Measurements from ENCODE around the gene SKIC8.
A peak's percentile ranks its signal among the peaks of the same experiment; 100 is the strongest.

Gene SKIC8

DNA sequence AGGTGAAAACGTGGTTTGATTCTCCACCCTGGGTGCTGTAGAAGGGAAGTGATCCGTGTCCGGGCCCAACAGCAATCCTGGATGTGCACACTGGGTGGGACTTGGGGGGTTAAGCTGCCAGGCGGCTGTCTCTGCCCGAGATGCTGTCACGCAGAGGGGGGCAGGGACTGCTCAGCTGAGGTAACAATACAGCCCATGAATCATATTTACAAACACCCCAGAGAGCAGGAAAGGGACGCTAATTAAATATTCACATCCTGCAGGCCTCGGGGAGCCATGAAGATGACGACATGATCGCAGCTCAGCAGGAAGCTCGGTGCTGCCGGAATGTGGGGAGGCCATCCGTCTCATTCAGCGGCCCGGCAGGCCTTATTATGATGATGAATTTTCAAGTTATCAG lies 22.8 kb upstream of the SKIC8 start:
- no peak overlapping the region for H3K4me3 ChIP-seq (ENCODE audit: low read length)
- TF ChIP-seq, protein P1, sequence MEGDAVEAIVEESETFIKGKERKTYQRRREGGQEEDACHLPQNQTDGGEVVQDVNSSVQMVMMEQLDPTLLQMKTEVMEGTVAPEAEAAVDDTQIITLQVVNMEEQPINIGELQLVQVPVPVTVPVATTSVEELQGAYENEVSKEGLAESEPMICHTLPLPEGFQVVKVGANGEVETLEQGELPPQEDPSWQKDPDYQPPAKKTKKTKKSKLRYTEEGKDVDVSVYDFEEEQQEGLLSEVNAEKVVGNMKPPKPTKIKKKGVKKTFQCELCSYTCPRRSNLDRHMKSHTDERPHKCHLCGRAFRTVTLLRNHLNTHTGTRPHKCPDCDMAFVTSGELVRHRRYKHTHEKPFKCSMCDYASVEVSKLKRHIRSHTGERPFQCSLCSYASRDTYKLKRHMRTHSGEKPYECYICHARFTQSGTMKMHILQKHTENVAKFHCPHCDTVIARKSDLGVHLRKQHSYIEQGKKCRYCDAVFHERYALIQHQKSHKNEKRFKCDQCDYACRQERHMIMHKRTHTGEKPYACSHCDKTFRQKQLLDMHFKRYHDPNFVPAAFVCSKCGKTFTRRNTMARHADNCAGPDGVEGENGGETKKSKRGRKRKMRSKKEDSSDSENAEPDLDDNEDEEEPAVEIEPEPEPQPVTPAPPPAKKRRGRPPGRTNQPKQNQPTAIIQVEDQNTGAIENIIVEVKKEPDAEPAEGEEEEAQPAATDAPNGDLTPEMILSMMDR (IDR thresholded peaks at IDR 0.05; ENCODE audit: insufficient read depth, low read depth, low read length, missing control alignments): no peak
- DNase-seq (ENCODE audit: low read depth): peak; percentile 83

GRCh38 chr15:78321786-78322185 lies 22.4 kb upstream of the SKIC8 start:
- H3K4me3 ChIP-seq (ENCODE audit: low read length): no peak overlapping the region
- DNase-seq (ENCODE audit: low read depth): no peak
- TF ChIP-seq, protein P1 (IDR thresholded peaks at IDR 0.05; ENCODE audit: insufficient read depth, low read depth, low read length, missing control alignments): no peak

GRCh38 chr15:78321041-78321570 lies 21.7 kb upstream of the SKIC8 start:
- no peak for DNase-seq (ENCODE audit: low read depth)
- no peak overlapping the region for H3K4me3 ChIP-seq (ENCODE audit: low read length)
- TF ChIP-seq, protein P1 (IDR thresholded peaks at IDR 0.05; ENCODE audit: insufficient read depth, low read depth, low read length, missing control alignments): no peak

GRCh38 chr15:78320183-78320582 lies 20.8 kb upstream of the SKIC8 start:
- no peak overlapping the region for H3K4me3 ChIP-seq (ENCODE audit: low read length)
- DNase-seq (ENCODE audit: low read depth): no peak
- TF ChIP-seq, protein P1 (IDR thresholded peaks at IDR 0.05; ENCODE audit: insufficient read depth, low read depth, low read length, missing control alignments): no peak

DNA sequence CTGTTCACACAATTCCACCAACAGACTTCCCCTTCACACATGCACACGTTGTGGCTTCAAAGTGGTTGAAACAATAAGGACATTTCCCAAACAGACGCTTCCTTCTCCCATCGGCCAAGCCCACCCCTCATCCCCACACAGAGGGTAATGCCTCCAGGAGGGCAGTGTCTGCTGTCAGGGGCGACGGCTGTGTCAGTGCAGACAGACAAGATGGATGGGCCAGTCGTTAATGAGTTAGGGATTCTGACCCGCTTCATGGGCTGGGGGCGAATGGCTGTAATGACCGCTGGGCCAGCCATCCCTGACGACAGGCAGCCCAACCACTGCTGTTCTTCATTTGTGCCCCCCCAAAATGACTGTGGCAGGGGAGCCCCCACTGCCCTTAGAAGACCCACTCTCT lies 20.2 kb upstream of the SKIC8 start:
- TF ChIP-seq, protein P1 (IDR thresholded peaks at IDR 0.05; ENCODE audit: insufficient read depth, low read depth, low read length, missing control alignments): no peak
- no peak for DNase-seq (ENCODE audit: low read depth)
- H3K4me3 ChIP-seq (ENCODE audit: low read length): no peak overlapping the region

DNA sequence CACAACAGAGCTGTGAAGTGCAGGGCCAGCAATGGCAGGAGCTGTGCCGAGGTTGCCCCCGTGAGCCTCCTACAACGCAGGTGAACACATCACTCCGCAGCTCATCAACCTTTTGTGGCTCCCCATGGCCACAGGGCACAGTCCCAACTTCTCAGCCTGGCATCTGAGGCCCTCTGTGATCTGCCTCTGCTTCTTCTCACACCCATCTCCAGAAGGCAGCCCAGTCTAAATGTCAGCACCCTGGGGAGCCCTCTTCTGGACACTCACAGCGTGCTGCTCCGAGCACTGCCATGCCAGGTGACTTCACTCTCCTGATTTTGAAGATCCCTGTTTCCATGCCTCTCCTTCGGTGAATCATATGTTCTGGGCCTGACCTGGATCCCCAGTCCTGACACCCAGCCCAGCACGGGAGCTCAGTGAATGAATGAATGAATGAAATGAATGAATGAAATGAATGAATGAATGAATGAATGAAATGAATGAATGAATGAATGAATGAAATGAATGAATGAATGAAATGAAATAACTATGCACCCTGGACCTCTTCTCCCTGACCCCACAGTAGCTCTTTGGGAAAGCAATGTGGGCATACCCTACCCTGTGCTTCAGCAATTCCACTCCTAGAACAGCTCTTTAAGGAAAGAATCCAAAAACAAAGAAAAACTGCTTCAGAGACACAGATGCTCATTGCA lies 17.9 kb upstream of the SKIC8 start:
- no peak overlapping the region for H3K4me3 ChIP-seq (ENCODE audit: low read length)
- peak; percentile 30 for DNase-seq (ENCODE audit: low read depth)
- TF ChIP-seq, protein P1 (IDR thresholded peaks at IDR 0.05; ENCODE audit: insufficient read depth, low read depth, low read length, missing control alignments): no peak
